ENCODE measurements around the gene GTF3C2. TPM values are rescaled to one million over a fixed set of nuclear protein-coding genes. Genes with fewer than 3 reads are reported as not detected.
A peak's percentile ranks its signal among the peaks of the same experiment; 100 is the strongest.

Gene GTF3C2
- total and polyA plus RNA-seq, 9 of the 15 experiments (the other 6 are each of a cell fraction or from before 2014, with no cell fraction given): 35.5 to 96.8 (median 53.0) TPM

DNA sequence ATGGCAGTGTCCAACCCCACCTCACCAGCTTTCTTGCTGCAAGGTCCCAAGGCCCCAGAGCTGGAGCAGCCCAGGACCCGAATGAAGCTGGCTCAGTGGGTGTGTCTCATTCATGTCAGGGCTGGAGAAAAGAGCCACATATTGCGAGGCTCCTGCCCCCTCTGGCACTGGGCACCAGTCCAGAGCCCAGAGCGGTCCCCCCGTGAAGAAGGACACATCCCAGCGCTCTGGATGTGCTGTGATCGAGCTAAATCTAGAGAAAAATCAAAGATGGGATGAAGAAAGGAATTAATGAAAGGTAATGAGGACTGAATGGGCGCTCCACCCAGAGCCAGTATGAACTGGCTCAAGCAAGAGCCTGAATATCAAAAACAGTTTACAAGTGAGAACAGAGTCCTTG, 20.4 kb downstream of the GTF3C2 start (continued):
- TF ChIP-seq, protein P1, sequence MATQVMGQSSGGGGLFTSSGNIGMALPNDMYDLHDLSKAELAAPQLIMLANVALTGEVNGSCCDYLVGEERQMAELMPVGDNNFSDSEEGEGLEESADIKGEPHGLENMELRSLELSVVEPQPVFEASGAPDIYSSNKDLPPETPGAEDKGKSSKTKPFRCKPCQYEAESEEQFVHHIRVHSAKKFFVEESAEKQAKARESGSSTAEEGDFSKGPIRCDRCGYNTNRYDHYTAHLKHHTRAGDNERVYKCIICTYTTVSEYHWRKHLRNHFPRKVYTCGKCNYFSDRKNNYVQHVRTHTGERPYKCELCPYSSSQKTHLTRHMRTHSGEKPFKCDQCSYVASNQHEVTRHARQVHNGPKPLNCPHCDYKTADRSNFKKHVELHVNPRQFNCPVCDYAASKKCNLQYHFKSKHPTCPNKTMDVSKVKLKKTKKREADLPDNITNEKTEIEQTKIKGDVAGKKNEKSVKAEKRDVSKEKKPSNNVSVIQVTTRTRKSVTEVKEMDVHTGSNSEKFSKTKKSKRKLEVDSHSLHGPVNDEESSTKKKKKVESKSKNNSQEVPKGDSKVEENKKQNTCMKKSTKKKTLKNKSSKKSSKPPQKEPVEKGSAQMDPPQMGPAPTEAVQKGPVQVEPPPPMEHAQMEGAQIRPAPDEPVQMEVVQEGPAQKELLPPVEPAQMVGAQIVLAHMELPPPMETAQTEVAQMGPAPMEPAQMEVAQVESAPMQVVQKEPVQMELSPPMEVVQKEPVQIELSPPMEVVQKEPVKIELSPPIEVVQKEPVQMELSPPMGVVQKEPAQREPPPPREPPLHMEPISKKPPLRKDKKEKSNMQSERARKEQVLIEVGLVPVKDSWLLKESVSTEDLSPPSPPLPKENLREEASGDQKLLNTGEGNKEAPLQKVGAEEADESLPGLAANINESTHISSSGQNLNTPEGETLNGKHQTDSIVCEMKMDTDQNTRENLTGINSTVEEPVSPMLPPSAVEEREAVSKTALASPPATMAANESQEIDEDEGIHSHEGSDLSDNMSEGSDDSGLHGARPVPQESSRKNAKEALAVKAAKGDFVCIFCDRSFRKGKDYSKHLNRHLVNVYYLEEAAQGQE (IDR thresholded peaks at IDR 0.05; ENCODE audit: borderline replicate concordance): 0 out of 2 replicates have a peak, but pooled peaks have one; percentile 3
- TF ChIP-seq, protein P1 (CRISPR knock-in tag; IDR thresholded peaks at IDR 0.05; ENCODE audit: low read depth): no peak
- TF ChIP-seq, protein P2, sequence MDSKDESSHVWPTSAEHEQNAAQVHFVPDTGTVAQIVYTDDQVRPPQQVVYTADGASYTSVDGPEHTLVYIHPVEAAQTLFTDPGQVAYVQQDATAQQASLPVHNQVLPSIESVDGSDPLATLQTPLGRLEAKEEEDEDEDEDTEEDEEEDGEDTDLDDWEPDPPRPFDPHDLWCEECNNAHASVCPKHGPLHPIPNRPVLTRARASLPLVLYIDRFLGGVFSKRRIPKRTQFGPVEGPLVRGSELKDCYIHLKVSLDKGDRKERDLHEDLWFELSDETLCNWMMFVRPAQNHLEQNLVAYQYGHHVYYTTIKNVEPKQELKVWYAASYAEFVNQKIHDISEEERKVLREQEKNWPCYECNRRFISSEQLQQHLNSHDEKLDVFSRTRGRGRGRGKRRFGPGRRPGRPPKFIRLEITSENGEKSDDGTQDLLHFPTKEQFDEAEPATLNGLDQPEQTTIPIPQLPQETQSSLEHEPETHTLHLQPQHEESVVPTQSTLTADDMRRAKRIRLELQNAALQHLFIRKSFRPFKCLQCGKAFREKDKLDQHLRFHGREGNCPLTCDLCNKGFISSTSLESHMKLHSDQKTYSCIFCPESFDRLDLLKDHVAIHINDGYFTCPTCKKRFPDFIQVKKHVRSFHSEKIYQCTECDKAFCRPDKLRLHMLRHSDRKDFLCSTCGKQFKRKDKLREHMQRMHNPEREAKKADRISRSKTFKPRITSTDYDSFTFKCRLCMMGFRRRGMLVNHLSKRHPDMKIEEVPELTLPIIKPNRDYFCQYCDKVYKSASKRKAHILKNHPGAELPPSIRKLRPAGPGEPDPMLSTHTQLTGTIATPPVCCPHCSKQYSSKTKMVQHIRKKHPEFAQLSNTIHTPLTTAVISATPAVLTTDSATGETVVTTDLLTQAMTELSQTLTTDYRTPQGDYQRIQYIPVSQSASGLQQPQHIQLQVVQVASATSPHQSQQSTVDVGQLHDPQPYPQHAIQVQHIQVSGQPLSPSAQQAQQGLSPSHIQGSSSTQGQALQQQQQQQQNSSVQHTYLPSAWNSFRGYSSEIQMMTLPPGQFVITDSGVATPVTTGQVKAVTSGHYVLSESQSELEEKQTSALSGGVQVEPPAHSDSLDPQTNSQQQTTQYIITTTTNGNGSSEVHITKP (IDR thresholded peaks at IDR 0.05; ENCODE audit: partially characterized antibody): no peak
